HepG2 (cell line): Measurements from ENCODE around the gene CD58. TPM values are rescaled to one million over a fixed set of nuclear protein-coding genes. Genes with fewer than 3 reads are reported as not detected.

Experiments
- CBX5 ChIP-seq: sonication (generic); formaldehyde crosslinking; IDR thresholded peaks from 2 replicates; pipeline ENCODE4 v1.4.0; 2020; ENCODE audit warnings: missing genetic modification reagents, borderline replicate concordance
- DR1 ChIP-seq: sonication (generic); formaldehyde crosslinking; IDR thresholded peaks from 2 replicates; pipeline ENCODE4 v1.8.0; 2021; ENCODE audit warnings: mild to moderate bottlenecking, missing genetic modification reagents, inconsistent platforms
- GLI4 ChIP-seq: sonication (generic); formaldehyde crosslinking; IDR thresholded peaks from 2 replicates; pipeline ENCODE4 v1.5.1; 2020; ENCODE audit warnings: missing genetic modification reagents, mild to moderate bottlenecking, moderate library complexity, borderline replicate concordance
- MED13 ChIP-seq: sonication (generic); formaldehyde crosslinking; IDR thresholded peaks from 2 replicates; pipeline ENCODE4 v1.5.0; 2020; ENCODE audit warnings: missing genetic modification reagents
- MIER2 ChIP-seq: IDR thresholded peaks from 2 replicates; pipeline ENCODE4 v1.6.1; 2016; ENCODE audit warnings: missing biosample characterization, missing genetic modification reagents
- MYC ChIP-seq: sonication (generic); formaldehyde crosslinking; IDR thresholded peaks from 2 replicates; pipeline ENCODE4 v1.9.0; 2021; ENCODE audit warnings: missing genetic modification reagents, borderline replicate concordance
- NR2C2 ChIP-seq: sonication (generic); formaldehyde crosslinking; IDR thresholded peaks from 2 replicates; pipeline ENCODE4 v1.4.0; 2020; ENCODE audit warnings: missing genetic modification reagents, mild to moderate bottlenecking, moderate library complexity, borderline replicate concordance
- PRPF4 ChIP-seq: fragments of 200-400 bp; formaldehyde crosslinking; IDR thresholded peaks from 2 replicates; pipeline ENCODE4 v1.6.1; 2016; ENCODE audit warnings: low read length, low read depth; ENCODE audit not compliant: poor library complexity, severe bottlenecking
- SRSF9 ChIP-seq: fragments of 200-400 bp; formaldehyde crosslinking; IDR thresholded peaks from 2 replicates; pipeline ENCODE4 v1.6.1; 2018; ENCODE audit warnings: borderline replicate concordance, mild to moderate bottlenecking, low read depth, low read length; ENCODE audit not compliant: insufficient read depth, poor library complexity, severe bottlenecking
- ZNF17 ChIP-seq: sonication (generic); formaldehyde crosslinking; IDR thresholded peaks from 2 replicates; pipeline ENCODE4 v1.5.0; 2020; ENCODE audit warnings: mild to moderate bottlenecking, missing genetic modification reagents
- ZNF30 ChIP-seq: sonication (generic); formaldehyde crosslinking; IDR thresholded peaks from 2 replicates; pipeline ENCODE4 v1.5.0; 2020; ENCODE audit warnings: mild to moderate bottlenecking, missing genetic modification reagents
- ZNF775 ChIP-seq: sonication (generic); formaldehyde crosslinking; IDR thresholded peaks from 2 replicates; pipeline ENCODE4 v1.4.0; 2020; ENCODE audit warnings: missing genetic modification reagents, mild to moderate bottlenecking, moderate library complexity, borderline replicate concordance
- polyA plus RNA-seq, 8 experiments: library from polyadenylated mRNA; depleted of rRNA in 3 of 8; stranded (reverse) in 7 of 8; unstranded in 1 of 8; fragments of >200 nt; fragmentation: Illumina TruSeq in 4 of 8; extraction: Trizol in 4 of 8; gene quantifications; 2 replicates each; pipeline versions ENCODE4 v1.2.1 to v1.2.3, GENCODE V29; 2011 to 2016; ENCODE audit warnings: low read depth in 4 of 8, missing spikeins in 1 of 8, mixed read lengths in 1 of 8; ENCODE audit not compliant: insufficient read depth in 1 of 8
- total RNA-seq, 5 experiments: library from RNA; depleted of rRNA; stranded (reverse); fragments of >200 nt; fragmentation: Illumina TruSeq; extraction: Trizol; gene quantifications; 2 replicates each; pipeline ENCODE4 v1.2.3, GENCODE V29; 2016; ENCODE audit warnings: low read depth in 1 of 5
- TF ChIP-seq, protein P1 (sequence below): sonication (generic); formaldehyde crosslinking; IDR thresholded peaks from 2 replicates; pipeline ENCODE4 v1.4.0; 2020; ENCODE audit warnings: missing genetic modification reagents, borderline replicate concordance
- TF ChIP-seq, protein P2 (sequence below): sonication (generic); formaldehyde crosslinking; conservative IDR thresholded peaks from 2 replicates; pipeline ENCODE4 v1.8.0; 2022; ENCODE audit warnings: mild to moderate bottlenecking, moderate library complexity, missing genetic modification reagents
- TF ChIP-seq, protein P3 (sequence below): IDR thresholded peaks from 2 replicates; pipeline ENCODE4 v1.4.0; 2020; ENCODE audit warnings: mild to moderate bottlenecking, missing genetic modification reagents
- TF ChIP-seq, protein P4 (sequence below): IDR thresholded peaks from 2 replicates; pipeline ENCODE4 v1.6.1; 2016; ENCODE audit warnings: missing genetic modification reagents, missing compliant biosample characterization

The CD58 gene
- total and polyA plus RNA-seq, 2 of the 13 experiments (the other 11 are each of a cell fraction or from before 2014, with no cell fraction given) = 9.4 to 13.5 TPM

DNA sequence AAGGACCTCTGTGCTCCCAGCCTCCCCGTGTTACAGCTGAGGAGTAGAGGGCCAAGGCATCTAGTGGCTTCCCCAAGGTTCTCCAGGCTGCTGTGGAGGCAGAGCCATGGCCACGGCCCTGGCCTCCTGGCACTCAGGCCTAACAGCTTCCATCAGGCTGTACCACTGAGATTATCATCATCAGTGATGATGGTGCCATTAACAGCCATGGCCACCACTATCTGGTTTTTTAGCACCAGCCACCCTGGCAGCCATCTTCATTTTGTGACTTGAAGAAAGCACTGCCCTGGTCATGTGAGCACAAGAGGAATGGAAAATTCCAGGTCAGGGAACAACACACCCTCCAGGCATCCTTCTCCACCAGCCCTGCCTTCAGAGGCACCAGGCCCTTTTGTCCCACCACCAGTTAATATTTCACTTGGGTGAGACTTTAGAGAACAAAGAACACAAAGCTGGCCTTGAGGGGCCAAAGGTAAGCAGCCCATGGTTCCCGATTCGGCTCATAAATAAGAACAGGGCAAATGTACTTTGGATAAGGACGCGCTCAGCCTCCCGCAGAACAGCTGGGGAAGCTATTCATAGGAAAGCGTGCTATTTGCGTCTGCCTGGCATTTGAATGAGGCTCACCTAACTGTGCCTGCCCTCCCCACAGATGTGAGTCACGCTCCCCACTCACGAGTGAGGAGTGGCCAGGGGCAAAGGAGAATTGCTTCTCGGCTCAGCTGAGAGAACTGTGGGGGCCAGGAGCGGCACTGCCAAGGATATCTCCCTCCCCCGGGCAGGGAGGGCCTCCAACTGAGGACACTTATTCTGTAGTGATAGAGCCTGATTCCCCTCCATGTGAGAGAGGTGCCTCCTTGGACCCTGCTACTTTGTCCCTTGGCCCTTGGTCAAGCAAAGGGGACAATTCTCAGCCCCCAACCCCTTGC lies 95.6 kb downstream of the CD58 start (continued):
- TF ChIP-seq NR2C2 (CRISPR knock-in tag) (peak; percentile 82), ZNF775 (CRISPR knock-in tag) (peak; percentile 96), MYC (CRISPR knock-in tag) (peak; percentile 69), SRSF9 (no peak), MED13 (CRISPR knock-in tag) (peak; percentile 81), DR1 (CRISPR knock-in tag) (peak; percentile 87), MIER2 (CRISPR knock-in tag) (no peak; the same call in 1 of the 2 replicates), GLI4 (CRISPR knock-in tag) (no peak), ZNF30 (CRISPR knock-in tag) (no peak), PRPF4 (no peak), ZNF17 (CRISPR knock-in tag) (no peak), CBX5 (peak; percentile 33; the same call in 1 of the 2 replicates)
- TF ChIP-seq, protein P1, sequence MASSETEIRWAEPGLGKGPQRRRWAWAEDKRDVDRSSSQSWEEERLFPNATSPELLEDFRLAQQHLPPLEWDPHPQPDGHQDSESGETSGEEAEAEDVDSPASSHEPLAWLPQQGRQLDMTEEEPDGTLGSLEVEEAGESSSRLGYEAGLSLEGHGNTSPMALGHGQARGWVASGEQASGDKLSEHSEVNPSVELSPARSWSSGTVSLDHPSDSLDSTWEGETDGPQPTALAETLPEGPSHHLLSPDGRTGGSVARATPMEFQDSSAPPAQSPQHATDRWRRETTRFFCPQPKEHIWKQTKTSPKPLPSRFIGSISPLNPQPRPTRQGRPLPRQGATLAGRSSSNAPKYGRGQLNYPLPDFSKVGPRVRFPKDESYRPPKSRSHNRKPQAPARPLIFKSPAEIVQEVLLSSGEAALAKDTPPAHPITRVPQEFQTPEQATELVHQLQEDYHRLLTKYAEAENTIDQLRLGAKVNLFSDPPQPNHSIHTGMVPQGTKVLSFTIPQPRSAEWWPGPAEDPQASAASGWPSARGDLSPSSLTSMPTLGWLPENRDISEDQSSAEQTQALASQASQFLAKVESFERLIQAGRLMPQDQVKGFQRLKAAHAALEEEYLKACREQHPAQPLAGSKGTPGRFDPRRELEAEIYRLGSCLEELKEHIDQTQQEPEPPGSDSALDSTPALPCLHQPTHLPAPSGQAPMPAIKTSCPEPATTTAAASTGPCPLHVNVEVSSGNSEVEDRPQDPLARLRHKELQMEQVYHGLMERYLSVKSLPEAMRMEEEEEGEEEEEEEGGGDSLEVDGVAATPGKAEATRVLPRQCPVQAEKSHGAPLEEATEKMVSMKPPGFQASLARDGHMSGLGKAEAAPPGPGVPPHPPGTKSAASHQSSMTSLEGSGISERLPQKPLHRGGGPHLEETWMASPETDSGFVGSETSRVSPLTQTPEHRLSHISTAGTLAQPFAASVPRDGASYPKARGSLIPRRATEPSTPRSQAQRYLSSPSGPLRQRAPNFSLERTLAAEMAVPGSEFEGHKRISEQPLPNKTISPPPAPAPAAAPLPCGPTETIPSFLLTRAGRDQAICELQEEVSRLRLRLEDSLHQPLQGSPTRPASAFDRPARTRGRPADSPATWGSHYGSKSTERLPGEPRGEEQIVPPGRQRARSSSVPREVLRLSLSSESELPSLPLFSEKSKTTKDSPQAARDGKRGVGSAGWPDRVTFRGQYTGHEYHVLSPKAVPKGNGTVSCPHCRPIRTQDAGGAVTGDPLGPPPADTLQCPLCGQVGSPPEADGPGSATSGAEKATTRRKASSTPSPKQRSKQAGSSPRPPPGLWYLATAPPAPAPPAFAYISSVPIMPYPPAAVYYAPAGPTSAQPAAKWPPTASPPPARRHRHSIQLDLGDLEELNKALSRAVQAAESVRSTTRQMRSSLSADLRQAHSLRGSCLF (CRISPR knock-in tag) = no peak
- TF ChIP-seq, protein P2, sequence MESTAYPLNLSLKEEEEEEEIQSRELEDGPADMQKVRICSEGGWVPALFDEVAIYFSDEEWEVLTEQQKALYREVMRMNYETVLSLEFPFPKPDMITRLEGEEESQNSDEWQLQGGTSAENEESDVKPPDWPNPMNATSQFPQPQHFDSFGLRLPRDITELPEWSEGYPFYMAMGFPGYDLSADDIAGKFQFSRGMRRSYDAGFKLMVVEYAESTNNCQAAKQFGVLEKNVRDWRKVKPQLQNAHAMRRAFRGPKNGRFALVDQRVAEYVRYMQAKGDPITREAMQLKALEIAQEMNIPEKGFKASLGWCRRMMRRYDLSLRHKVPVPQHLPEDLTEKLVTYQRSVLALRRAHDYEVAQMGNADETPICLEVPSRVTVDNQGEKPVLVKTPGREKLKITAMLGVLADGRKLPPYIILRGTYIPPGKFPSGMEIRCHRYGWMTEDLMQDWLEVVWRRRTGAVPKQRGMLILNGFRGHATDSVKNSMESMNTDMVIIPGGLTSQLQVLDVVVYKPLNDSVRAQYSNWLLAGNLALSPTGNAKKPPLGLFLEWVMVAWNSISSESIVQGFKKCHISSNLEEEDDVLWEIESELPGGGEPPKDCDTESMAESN (CRISPR knock-in tag) = peak; percentile 74
- TF ChIP-seq, protein P3, sequence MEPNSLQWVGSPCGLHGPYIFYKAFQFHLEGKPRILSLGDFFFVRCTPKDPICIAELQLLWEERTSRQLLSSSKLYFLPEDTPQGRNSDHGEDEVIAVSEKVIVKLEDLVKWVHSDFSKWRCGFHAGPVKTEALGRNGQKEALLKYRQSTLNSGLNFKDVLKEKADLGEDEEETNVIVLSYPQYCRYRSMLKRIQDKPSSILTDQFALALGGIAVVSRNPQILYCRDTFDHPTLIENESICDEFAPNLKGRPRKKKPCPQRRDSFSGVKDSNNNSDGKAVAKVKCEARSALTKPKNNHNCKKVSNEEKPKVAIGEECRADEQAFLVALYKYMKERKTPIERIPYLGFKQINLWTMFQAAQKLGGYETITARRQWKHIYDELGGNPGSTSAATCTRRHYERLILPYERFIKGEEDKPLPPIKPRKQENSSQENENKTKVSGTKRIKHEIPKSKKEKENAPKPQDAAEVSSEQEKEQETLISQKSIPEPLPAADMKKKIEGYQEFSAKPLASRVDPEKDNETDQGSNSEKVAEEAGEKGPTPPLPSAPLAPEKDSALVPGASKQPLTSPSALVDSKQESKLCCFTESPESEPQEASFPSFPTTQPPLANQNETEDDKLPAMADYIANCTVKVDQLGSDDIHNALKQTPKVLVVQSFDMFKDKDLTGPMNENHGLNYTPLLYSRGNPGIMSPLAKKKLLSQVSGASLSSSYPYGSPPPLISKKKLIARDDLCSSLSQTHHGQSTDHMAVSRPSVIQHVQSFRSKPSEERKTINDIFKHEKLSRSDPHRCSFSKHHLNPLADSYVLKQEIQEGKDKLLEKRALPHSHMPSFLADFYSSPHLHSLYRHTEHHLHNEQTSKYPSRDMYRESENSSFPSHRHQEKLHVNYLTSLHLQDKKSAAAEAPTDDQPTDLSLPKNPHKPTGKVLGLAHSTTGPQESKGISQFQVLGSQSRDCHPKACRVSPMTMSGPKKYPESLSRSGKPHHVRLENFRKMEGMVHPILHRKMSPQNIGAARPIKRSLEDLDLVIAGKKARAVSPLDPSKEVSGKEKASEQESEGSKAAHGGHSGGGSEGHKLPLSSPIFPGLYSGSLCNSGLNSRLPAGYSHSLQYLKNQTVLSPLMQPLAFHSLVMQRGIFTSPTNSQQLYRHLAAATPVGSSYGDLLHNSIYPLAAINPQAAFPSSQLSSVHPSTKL = peak; percentile 92
- TF ChIP-seq, protein P4, sequence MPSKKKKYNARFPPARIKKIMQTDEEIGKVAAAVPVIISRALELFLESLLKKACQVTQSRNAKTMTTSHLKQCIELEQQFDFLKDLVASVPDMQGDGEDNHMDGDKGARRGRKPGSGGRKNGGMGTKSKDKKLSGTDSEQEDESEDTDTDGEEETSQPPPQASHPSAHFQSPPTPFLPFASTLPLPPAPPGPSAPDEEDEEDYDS (CRISPR knock-in tag) = peak; percentile 97
